Measurements from ENCODE around the gene TTC7B. TPM values are rescaled to one million over a fixed set of nuclear protein-coding genes. Genes with fewer than 3 reads are reported as not detected.

The TTC7B gene
- total and polyA plus RNA-seq, 2 of the 13 experiments (the other 11 are each of a cell fraction or from before 2014, with no cell fraction given): 1.3 to 3.2 TPM

- ATAC-seq (no peak), DNase-seq (ENCODE audit: low spot score) (no peak), FAIRE-seq (no peak)
- in situ Hi-C loops (cut with HindIII; ENCODE audit: extremely low pct_ligation_motif_present, low pct_unique_long_range_greater_than_20kb): no loop called here
- Histone ChIP-seq H3K9ac (ENCODE audit: insufficient read depth, low read depth, low read length) (no peak overlapping the region), H2AFZ (ENCODE audit: low read length) (no peak overlapping the region), H3K4me2 (ENCODE audit: low read depth, low read length) (no peak overlapping the region), H3K4me3 (replicated peaks in 1 of 3; ENCODE audit: insufficient read depth in 1 of 3, low read depth in 2 of 3, low read length in 3 of 3) (no peak overlapping the region), H3K27ac (ENCODE audit: extremely low read length, insufficient read depth, low read length) (no peak overlapping the region), H3K27me3 (ENCODE audit: control insufficient read depth in 1 of 2, insufficient read depth in 2 of 2, low read length in 2 of 2) (no peaks in the 10 kb centered on the region; a peak in 1 of 5 replicates), H3K9me3 (ENCODE audit: low read length) (no peaks in the 10 kb centered on the region), H4K20me1 (ENCODE audit: insufficient read depth, low read length) (no peaks in the 10 kb centered on the region), H3K36me3 (replicated peaks in 1 of 2; ENCODE audit: control insufficient read depth in 1 of 2, insufficient read depth in 2 of 2, low read length in 2 of 2) (no peaks in the 10 kb centered on the region; a peak in 1 of 5 replicates), H3K79me2 (ENCODE audit: insufficient read depth, low read length) (no peaks in the 10 kb centered on the region), H3K4me1 (ENCODE audit: insufficient read depth, low read length) (no peaks in the 10 kb centered on the region)
- POLR2A ChIA-PET: no interaction called here
- no TSS peak for BruUV-seq (replicated peaks)
- TF ChIP-seq ZFY (CRISPR knock-in tag; IDR thresholded peaks at IDR 0.05) (no peak), HNRNPK (IDR thresholded peaks at IDR 0.05; ENCODE audit: low read depth, low read length, poor library complexity, severe bottlenecking) (no peak), SETDB1 (CRISPR knock-in tag; IDR thresholded peaks at IDR 0.05; ENCODE audit: borderline replicate concordance) (no peak), NR1H2 (CRISPR knock-in tag; IDR thresholded peaks at IDR 0.05; ENCODE audit: borderline replicate concordance, low read depth) (no peak), SNAI1 (CRISPR knock-in tag; IDR thresholded peaks at IDR 0.05; ENCODE audit: borderline replicate concordance) (no peak), NCOA1 (CRISPR knock-in tag; IDR thresholded peaks at IDR 0.05) (no peak), KLF15 (CRISPR knock-in tag; IDR thresholded peaks at IDR 0.05; ENCODE audit: borderline replicate concordance) (no peak), FOXK1 (CRISPR knock-in tag; IDR thresholded peaks at IDR 0.05; ENCODE audit: borderline replicate concordance, low read depth) (no peak), TBX3 (IDR thresholded peaks at IDR 0.05; ENCODE audit: borderline replicate concordance) (no peak), CREB1 (IDR thresholded peaks at IDR 0.05) (no peak), CREB1 (CRISPR knock-in tag; IDR thresholded peaks at IDR 0.05) (no peak), SP1 (IDR thresholded peaks at IDR 0.05) (no peak), SP1 (CRISPR knock-in tag; IDR thresholded peaks at IDR 0.05) (no peak), KDM3A (CRISPR knock-in tag; IDR thresholded peaks at IDR 0.05; ENCODE audit: low read depth) (no peak), ZNF382 (CRISPR knock-in tag; IDR thresholded peaks at IDR 0.05; ENCODE audit: borderline replicate concordance) (no peak)
- TF ChIP-seq, protein P1, sequence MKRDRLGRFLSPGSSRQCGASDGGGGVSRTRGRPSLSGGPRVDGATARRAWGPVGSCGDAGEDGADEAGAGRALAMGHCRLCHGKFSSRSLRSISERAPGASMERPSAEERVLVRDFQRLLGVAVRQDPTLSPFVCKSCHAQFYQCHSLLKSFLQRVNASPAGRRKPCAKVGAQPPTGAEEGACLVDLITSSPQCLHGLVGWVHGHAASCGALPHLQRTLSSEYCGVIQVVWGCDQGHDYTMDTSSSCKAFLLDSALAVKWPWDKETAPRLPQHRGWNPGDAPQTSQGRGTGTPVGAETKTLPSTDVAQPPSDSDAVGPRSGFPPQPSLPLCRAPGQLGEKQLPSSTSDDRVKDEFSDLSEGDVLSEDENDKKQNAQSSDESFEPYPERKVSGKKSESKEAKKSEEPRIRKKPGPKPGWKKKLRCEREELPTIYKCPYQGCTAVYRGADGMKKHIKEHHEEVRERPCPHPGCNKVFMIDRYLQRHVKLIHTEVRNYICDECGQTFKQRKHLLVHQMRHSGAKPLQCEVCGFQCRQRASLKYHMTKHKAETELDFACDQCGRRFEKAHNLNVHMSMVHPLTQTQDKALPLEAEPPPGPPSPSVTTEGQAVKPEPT (CRISPR knock-in tag; IDR thresholded peaks at IDR 0.05; ENCODE audit: low read depth): no peak
- TF ChIP-seq, protein P2, sequence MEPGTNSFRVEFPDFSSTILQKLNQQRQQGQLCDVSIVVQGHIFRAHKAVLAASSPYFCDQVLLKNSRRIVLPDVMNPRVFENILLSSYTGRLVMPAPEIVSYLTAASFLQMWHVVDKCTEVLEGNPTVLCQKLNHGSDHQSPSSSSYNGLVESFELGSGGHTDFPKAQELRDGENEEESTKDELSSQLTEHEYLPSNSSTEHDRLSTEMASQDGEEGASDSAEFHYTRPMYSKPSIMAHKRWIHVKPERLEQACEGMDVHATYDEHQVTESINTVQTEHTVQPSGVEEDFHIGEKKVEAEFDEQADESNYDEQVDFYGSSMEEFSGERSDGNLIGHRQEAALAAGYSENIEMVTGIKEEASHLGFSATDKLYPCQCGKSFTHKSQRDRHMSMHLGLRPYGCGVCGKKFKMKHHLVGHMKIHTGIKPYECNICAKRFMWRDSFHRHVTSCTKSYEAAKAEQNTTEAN (CRISPR knock-in tag; conservative IDR thresholded peaks at IDR 0.05): no peak
- 46% methylated on average over 3 of the region's 4 CpGs for WGBS (ENCODE audit: low lambda C conversion rate)
- intact Hi-C loops (cut with micrococcal nuclease; ENCODE audit: unreplicated experiment): no loop called here
- CTCF ChIA-PET (ENCODE audit: low intra/inter-chr PET ratio, low total read pairs): no interaction called here
These were observed 232.8 kb downstream of the TTC7B start for GRCh38 chr14:90583427-90583826.
